ENCODE results near the gene MRM2.

- TF ChIP-seq EZH2 (IDR thresholded peaks at IDR 0.05): no peak
- TF ChIP-seq CTCF (IDR thresholded peaks at IDR 0.05 in 2 of 3, conservative IDR thresholded peaks at IDR 0.05 in 1 of 3; ENCODE audit: borderline replicate concordance in 1 of 3, insufficient read depth in 1 of 3, low read depth in 2 of 3, low read length in 2 of 3): no peak
- TF ChIP-seq YY1 (IDR thresholded peaks at IDR 0.05; ENCODE audit: extremely low read depth, insufficient replicate concordance, low read depth, low read length): no peak
- no peak for TF ChIP-seq MAX (IDR thresholded peaks at IDR 0.05)
- TF ChIP-seq CBX3 (IDR thresholded peaks at IDR 0.05; ENCODE audit: low read depth): no peak
- no peak for TF ChIP-seq POLR2A (IDR thresholded peaks at IDR 0.05; ENCODE audit: borderline replicate concordance, extremely low read depth, insufficient read depth, insufficient read length)
- no peak for TF ChIP-seq EZH2phosphoT487 (IDR thresholded peaks at IDR 0.05; ENCODE audit: borderline replicate concordance)
- TF ChIP-seq ATF3 (IDR thresholded peaks at IDR 0.05): no peak
- no peak for TF ChIP-seq RAD21 (IDR thresholded peaks at IDR 0.05; ENCODE audit: low read depth)
- no peak for TF ChIP-seq CEBPB (IDR thresholded peaks at IDR 0.05; ENCODE audit: low read depth)
- TF ChIP-seq EGR1 (IDR thresholded peaks at IDR 0.05; ENCODE audit: low read depth): no peak
- TF ChIP-seq ZNF274 (IDR thresholded peaks at IDR 0.05; ENCODE audit: low read depth, low read length): no peak
- no peak for TF ChIP-seq POLR2AphosphoS5 (IDR thresholded peaks at IDR 0.05; ENCODE audit: low read depth, low read length)
Measured at GRCh38 chr7:2219606-2220005, 22.4 kb downstream of the MRM2 start.

Data from HCT116 (cell line).